ENCODE measurements around the gene CIRBP.
"Not testable (repeated sequence)": the region's sequence is repeated elsewhere in the genome, so short reads cannot be mapped to it uniquely, and the experiment has no call there.

DNA sequence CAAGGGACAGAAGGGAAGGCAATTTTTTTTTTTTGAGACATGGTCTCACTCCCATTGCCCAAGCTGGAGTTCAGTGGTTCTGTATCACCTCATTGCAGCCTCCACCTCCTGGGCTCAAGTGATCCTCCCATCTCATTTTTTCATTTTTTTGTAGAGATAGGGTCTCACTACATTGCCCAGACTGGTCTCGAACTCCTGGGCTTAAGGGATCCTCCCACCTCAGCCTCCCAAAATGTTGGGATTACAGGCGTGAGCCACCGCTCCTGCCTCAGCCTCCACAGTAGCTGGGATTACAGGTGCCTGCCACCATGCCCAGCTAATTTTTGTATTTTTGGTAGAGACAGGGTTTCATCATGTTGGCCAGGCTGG, 51.1 kb downstream of the CIRBP start:
- TF ChIP-seq ZNF274 (CRISPR knock-in tag; IDR thresholded peaks at IDR 0.05); ZNF143 (CRISPR knock-in tag; IDR thresholded peaks at IDR 0.05); SYNCRIP (IDR thresholded peaks at IDR 0.05; ENCODE audit: insufficient read depth, low read depth, low read length); KLF6 (CRISPR knock-in tag; IDR thresholded peaks at IDR 0.05); SSRP1 (CRISPR knock-in tag; IDR thresholded peaks at IDR 0.05); ZNF225 (CRISPR knock-in tag; IDR thresholded peaks at IDR 0.05); NFRKB (IDR thresholded peaks at IDR 0.05); MXI1 (IDR thresholded peaks at IDR 0.05; ENCODE audit: borderline replicate concordance, low read depth, low read length); POLR2AphosphoS5 (IDR thresholded peaks at IDR 0.05; ENCODE audit: low read depth, low read length); CBFB (CRISPR knock-in tag; IDR thresholded peaks at IDR 0.05): not testable (repeated sequence)
- TF ChIP-seq, protein P1, sequence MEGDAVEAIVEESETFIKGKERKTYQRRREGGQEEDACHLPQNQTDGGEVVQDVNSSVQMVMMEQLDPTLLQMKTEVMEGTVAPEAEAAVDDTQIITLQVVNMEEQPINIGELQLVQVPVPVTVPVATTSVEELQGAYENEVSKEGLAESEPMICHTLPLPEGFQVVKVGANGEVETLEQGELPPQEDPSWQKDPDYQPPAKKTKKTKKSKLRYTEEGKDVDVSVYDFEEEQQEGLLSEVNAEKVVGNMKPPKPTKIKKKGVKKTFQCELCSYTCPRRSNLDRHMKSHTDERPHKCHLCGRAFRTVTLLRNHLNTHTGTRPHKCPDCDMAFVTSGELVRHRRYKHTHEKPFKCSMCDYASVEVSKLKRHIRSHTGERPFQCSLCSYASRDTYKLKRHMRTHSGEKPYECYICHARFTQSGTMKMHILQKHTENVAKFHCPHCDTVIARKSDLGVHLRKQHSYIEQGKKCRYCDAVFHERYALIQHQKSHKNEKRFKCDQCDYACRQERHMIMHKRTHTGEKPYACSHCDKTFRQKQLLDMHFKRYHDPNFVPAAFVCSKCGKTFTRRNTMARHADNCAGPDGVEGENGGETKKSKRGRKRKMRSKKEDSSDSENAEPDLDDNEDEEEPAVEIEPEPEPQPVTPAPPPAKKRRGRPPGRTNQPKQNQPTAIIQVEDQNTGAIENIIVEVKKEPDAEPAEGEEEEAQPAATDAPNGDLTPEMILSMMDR (CRISPR knock-in tag; IDR thresholded peaks at IDR 0.05), result not testable (repeated sequence)
- TF ChIP-seq, protein P2, sequence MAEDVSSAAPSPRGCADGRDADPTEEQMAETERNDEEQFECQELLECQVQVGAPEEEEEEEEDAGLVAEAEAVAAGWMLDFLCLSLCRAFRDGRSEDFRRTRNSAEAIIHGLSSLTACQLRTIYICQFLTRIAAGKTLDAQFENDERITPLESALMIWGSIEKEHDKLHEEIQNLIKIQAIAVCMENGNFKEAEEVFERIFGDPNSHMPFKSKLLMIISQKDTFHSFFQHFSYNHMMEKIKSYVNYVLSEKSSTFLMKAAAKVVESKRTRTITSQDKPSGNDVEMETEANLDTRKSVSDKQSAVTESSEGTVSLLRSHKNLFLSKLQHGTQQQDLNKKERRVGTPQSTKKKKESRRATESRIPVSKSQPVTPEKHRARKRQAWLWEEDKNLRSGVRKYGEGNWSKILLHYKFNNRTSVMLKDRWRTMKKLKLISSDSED (CRISPR knock-in tag; IDR thresholded peaks at IDR 0.05), result not testable (repeated sequence)

Data from HepG2 (cell line).